IPS-11a (cell line): ENCODE measurements around the gene CTBP1.
"Not testable (repeated sequence)": the region's sequence is repeated elsewhere in the genome, so short reads cannot be mapped to it uniquely, and the experiment has no call there.

Source experiments
- H3K4me3 ChIP-seq: one replicate; pipeline ENCODE4 v1.5.1; 2013; ENCODE audit warnings: low read depth, low read length, control low read depth

Gene CTBP1

DNA sequence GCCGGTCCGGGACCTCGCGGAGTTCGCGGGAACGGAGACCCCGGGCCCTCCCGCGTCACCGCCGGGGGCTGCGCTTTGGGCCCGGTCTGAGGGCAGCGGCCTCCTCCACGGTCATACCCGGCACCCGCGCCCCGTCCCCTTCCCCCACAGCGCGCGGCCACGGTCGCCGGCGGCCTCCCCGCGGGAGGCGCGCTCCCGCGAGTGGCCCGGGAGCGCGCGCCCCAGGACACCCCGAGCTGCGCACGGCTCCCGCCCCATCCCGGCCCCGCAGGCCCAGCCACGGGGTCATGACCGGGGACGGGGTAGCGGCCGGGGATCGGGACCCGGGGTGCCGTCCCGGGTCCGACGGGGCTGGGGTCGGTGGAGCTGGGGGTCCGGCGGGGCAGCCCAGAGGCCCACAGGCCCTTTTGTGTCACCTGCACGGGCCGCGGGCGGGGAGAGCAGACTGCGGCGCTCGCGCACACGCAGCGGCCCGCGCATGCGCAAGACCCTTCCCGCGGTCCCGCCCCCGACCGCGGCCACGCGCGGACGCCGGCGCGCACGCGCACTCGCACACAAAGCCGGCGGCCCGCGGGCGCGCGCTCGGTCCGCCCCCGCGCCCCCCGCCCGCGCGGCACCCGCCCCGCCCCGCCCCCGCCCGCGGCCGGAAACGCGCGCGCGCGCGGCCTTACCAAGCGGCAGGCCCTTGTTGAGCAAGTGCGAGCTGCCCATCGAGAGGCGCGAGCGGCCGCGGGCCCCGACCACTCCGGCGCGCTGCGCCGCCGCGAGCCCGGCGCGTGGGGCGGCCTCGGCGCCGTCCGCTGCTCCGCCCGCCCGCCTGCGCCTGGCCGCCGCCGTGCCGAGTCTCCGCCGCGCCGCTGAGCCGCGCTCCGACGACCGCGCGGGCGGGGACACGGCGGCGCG is at the start of gene CTBP1:
TSS of gene CTBP1 (minus strand) at position 886 of the 903 bp plus-strand sequence. CDS start 7,799 bp downstream, outside the sequence.
- peak within 1 kb of the TSS; percentile 69 for H3K4me3 ChIP-seq

GRCh38 chr4:1298461-1298860 is 49.5 kb upstream of the CTBP1 start:
- H3K4me3 ChIP-seq: no peak overlapping the region

DNA sequence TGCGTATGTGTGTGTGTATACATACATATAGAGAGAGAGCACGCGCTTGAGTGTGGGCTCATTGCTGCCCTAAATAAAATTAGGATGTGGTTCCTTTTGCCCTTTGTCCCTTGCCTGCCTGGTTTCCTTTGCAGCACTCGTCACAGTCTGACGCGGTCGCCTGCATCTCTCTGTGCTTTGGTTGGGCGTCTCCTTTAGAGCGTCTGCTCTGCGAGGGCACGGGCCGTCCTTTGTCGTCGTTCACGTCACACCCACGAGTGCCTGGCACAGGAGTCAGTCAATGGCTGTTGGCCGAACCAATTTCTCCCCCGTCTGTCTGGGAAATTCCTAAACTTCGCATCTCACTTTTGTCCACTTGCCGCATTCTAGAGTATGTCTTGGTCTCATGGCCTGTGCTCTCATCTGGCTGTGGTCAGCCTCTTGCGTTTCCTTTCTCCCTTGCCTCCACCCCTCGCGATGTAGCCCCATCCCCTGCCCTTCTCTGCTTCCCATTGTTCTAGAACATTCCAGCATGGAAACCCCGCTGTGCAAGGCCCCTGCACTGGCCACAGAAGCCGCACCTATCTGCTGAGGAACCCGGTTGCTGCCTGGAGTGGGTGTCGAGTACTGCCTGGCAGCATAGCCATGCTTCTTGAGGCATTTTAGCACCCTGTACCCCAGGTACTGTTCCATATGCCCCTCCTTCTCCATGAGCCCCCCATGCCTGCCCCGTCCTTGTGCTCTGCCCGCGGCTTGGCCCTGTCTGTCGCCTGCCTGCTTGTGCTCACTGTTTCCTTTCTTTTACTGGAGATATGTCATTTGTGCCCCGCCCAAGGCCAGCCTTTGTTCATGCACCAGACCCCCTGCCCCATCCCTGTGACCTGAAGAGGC is 48.8 kb upstream of the CTBP1 start:
- no peak overlapping the region for H3K4me3 ChIP-seq

GRCh38 chr4:1297023-1297395 is 48.1 kb upstream of the CTBP1 start:
- H3K4me3 ChIP-seq: no peak overlapping the region

DNA sequence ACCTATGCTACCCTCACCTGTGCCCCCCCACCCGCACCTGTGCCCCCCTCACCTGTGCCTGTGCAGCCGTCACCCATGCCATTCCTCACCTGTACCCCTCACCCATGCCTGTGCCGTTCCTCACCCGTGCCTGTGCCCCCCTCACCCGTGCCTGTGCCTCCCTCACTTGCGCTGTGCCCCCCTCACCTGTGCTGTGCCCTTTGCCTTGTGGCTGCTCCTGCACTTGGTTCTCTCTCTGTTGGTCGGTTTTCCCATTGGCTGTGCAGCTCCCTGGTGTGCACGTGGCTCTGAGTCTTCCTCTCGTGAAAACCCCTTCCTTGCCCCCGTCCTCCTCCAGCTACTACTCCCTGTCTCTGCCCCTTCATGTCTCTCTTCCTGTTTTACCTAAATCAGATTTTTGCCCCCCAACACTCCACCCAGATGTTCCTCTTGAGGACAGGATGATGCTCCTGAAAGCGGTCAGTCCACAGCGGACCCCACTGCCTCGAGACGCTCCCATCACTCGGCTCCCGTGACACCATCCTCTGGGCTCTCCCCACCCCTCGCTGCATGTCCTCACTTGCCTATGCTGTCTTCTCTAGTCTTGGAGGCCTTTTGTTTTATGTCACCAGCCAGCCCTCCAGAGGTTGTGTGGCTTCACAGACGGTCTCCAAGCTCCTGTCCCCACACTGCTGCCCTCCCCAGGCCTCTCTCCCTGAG is 47.5 kb upstream of the CTBP1 start:
- H3K4me3 ChIP-seq: no peak overlapping the region

GRCh38 chr4:1295405-1296055 is 46.6 kb upstream of the CTBP1 start:
- no peak overlapping the region for H3K4me3 ChIP-seq

DNA sequence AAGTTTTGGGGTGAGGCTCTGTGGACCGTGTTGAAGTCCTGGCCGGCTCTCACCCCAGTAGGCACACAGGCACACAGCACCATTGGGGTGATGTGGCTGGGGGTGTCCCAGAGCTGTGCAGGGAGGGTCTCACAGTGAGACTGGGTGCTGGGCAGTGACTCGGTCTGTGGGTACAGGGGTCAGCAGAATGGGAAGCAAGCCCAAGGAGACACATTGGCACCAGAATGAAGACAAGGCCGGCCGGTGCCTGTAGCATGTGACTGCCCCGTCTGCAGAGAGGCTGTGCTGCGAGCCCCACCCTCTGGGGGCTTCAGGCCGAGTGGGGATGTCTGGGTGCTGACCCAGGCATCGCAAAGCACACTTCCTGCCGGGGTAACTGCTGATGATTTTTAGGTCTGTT is 46.0 kb upstream of the CTBP1 start:
- H3K4me3 ChIP-seq: no peak overlapping the region

DNA sequence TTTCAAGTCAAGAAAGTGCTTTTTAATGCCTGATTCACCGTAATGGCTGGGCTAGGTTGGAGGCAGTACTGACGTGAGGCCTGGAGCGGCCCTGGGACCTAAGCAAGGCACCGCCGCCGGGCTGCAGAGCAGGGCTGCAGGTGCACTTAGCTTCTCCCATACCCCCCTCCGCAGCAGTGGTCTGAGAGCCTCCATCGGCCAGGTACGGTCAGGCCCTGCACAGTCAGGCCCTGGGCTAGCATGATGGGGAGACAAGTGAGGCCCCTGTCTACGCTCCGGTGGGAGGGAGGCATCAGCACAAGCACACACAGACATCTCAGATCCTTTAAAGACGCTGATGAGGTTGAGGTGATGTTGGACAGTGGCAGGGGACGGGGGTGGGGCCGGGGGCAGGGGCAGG is 45.5 kb upstream of the CTBP1 start:
- H3K4me3 ChIP-seq: no peak overlapping the region

GRCh38 chr4:1293991-1294390 is 45.1 kb upstream of the CTBP1 start:
- H3K4me3 ChIP-seq: no peak overlapping the region

DNA sequence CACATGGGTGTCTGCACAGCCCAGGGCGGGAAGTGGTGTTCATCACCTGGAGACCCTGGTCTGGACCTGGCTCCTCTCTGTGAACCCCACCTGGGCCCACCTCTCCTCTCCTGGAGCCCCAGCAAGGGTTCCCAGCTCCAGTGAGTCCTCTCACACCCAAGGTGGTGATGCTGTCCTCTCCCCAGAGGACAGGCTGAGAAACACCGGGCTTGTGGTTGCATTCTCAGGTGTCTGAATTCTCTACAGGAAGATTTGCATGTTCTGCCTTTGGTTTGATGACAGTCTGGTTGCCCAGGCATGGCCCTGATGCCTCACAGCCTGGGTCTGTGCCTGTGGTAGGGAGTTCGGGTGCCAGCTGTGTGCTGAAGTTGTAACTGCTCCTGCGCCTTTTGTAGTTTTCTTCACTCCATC is 44.6 kb upstream of the CTBP1 start:
- no peak overlapping the region for H3K4me3 ChIP-seq

- H3K4me3 ChIP-seq: not testable (repeated sequence)
Observed at GRCh38 chr4:1292703-1293011, 43.7 kb upstream of the CTBP1 start.

DNA sequence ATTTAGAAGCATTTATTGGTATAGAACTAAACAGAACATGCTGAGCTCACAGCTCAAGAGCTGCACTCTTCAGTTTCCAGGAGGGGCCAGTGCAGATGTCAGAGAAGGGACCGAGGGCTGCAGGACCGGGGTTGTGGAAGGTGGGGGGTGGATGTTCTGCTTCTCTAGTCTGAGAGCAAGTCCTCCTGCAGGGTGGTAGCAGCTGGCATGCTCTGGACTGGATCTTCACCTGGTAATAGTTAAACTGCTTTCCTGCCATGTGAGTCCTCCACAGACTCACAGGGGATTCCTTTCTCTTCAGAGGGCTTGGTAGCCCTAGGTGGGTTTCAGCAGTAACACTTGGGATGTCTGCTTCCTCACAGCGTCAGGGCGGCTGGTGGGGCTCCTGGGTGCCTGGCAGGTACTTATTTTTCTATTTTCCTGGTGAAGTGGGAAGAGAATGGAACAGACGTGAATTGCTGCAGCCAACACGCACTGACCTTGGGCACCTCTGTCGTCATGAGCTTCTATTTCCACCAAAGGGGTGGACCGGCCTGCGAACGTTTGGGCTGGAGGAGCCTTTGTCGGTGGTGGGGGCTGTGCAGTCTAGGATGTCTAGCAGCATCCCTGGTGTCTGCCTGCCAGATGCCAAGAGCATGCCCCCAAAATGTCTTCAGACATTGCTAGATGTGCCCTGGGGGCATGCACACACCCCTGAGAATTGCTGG is 43.2 kb upstream of the CTBP1 start:
- no peak overlapping the region for H3K4me3 ChIP-seq

GRCh38 chr4:1291091-1291490 is 42.2 kb upstream of the CTBP1 start:
- peak overlapping the region; percentile 85 for H3K4me3 ChIP-seq

DNA sequence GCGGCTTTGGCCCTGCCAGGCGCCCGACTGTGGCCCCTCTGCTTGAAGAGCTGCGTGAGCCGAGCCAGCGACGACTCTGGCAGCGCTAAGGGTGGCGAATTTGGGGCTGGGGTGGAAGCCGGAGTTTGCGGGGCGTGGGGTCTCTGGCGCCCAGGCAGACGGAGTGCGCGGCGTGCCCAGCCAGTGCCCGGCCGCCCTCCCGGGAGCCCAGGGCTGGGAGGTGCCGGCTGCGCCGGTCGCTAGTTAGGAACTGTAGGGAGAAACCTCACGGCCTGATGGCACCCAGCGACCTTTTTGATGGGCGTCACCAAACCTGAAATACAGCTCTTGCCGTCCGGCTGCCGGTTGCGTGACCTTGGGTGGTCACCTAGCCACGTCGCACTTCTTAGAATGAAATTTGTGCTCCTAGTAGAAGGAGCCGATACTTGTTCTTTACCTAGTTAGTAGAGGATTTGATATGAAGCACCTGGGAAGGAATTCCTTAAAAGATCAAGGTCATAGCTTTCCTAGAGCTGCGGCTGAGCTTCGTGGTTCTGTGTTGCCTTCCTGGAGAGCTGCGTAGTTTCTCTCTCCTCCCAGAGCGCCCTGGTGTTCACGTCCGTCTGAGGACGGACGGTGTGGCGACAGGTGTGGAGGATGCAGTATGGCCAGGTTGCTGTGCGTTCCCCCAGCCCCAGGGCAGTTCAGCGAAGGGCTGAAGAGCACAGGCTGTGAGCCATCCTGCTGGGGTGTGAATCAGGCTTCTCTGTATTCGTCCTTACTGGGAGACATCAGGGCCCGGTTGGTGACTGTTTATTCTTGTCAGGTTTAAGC is 41.4 kb upstream of the CTBP1 start:
- H3K4me3 ChIP-seq: peak overlapping the region; percentile 85

GRCh38 chr4:1289207-1290164 is 40.6 kb upstream of the CTBP1 start, which contains the start of gene MAEA:
MAEA (plus strand) TSS chr4:1289891; CDS start chr4:1289914, 23 bp downstream.
- peak within 1 kb of the TSS; percentile 85 for H3K4me3 ChIP-seq

GRCh38 chr4:1288786-1289185 is 39.9 kb upstream of the CTBP1 start:
- peak overlapping the region; percentile 85 for H3K4me3 ChIP-seq

- no peak overlapping the region for H3K4me3 ChIP-seq
Observed at GRCh38 chr4:1285790-1286553, 37.0 kb upstream of the CTBP1 start.
